Mammary epithelial cell (primary cell): Measurements from ENCODE around the gene AKR1B1.

Experiments
- EZH2 ChIP-seq: IDR thresholded peaks from 2 replicates; pipeline ENCODE4 v1.6.1; 2012; ENCODE audit warnings: low read length, inconsistent platforms, borderline replicate concordance
- TF ChIP-seq, protein P1 (sequence below), 2 donors: IDR thresholded peaks in 1 of 2; conservative IDR thresholded peaks in 1 of 2; 2 replicates each; pipeline ENCODE4 v1.5.1; 2011 to 2012; ENCODE audit warnings: inconsistent platforms in 2 of 2, low read length in 2 of 2, mild to moderate bottlenecking in 2 of 2, control low read depth in 1 of 2, low read depth in 1 of 2; ENCODE audit not compliant: insufficient read depth in 1 of 2; ENCODE audit errors: extremely low read depth in 1 of 2

DNA sequence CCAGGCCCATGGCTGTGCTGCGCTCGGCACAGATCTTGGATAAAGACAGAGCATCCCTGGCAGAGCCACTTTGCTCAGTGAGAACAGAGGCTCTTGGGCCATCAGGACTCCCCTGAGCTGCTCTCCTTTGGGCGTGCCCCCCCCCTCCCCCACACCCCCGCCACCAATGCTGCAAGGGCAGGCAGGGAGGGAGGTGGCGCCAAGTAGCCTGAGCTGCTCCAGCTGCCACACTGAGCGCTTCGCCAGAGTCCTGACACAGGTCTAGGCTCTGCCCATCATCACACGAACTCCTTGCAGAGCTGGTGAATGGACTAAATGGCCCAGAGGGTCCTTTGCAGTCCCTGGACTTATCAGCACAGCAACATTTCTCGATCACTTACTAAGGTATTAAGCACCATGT is 12.5 kb downstream of the AKR1B1 start:
- TF ChIP-seq, protein P1, sequence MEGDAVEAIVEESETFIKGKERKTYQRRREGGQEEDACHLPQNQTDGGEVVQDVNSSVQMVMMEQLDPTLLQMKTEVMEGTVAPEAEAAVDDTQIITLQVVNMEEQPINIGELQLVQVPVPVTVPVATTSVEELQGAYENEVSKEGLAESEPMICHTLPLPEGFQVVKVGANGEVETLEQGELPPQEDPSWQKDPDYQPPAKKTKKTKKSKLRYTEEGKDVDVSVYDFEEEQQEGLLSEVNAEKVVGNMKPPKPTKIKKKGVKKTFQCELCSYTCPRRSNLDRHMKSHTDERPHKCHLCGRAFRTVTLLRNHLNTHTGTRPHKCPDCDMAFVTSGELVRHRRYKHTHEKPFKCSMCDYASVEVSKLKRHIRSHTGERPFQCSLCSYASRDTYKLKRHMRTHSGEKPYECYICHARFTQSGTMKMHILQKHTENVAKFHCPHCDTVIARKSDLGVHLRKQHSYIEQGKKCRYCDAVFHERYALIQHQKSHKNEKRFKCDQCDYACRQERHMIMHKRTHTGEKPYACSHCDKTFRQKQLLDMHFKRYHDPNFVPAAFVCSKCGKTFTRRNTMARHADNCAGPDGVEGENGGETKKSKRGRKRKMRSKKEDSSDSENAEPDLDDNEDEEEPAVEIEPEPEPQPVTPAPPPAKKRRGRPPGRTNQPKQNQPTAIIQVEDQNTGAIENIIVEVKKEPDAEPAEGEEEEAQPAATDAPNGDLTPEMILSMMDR (conservative IDR thresholded peaks at IDR 0.05 in 1 of 2, IDR thresholded peaks at IDR 0.05 in 1 of 2; ENCODE audit: extremely low read depth in 1 of 2, insufficient read depth in 1 of 2, low read depth in 1 of 2, low read length in 2 of 2), result no peak
- no peak for TF ChIP-seq EZH2
